HG03175 (cell line): ENCODE results near the gene CALB2.
"Not testable (repeated sequence)": the region's sequence is repeated elsewhere in the genome, so short reads cannot be mapped to it uniquely, and the experiment has no call there.

Experiments used
- ATAC-seq: cut with Tn5 transposase; IDR thresholded peaks from one replicate; pipeline ENCODE4 v1.9.1; 2021; ENCODE audit warnings: mild to moderate bottlenecking, moderate library complexity; ENCODE audit not compliant: unreplicated experiment

CALB2 gene

GRCh38 chr16:71358464-71358998 lies at the start of gene CALB2:
Gene CALB2, plus strand, starts transcription at chr16:71358723. Its CDS starts 70 bp downstream, at chr16:71358793.
- ATAC-seq: peak; percentile 96

- ATAC-seq: no peak
These were observed 46.9 kb upstream of the CALB2 start for GRCh38 chr16:71311553-71312158.

- ATAC-seq: not testable (repeated sequence)
These were observed 44.9 kb upstream of the CALB2 start for GRCh38 chr16:71313591-71313990.

GRCh38 chr16:71315269-71315668 lies 43.3 kb upstream of the CALB2 start:
- no peak for ATAC-seq

DNA sequence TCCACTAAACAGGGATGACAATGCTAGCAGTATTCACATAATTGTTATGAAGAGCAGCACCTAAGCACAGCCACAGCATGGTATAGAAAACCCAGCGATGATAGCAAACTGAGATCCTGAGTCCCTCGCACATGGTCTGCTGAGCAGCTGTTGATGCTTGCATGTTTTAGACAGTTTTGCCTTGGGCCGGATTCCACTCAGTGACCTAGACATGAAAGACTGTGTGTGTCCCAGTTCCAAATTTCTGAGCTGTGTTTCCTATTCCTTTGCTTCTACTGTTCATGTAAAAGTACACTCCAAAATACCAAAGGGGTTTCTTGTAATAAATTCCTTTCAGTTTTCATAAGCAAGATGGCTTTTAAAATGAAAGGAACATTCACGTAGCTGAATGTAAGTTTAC lies 38.5 kb upstream of the CALB2 start:
- no peak for ATAC-seq

GRCh38 chr16:71327720-71328119 lies 30.8 kb upstream of the CALB2 start:
- ATAC-seq: no peak

- no peak for ATAC-seq
These were observed 30.4 kb upstream of the CALB2 start for GRCh38 chr16:71328151-71328550.

GRCh38 chr16:71337631-71338030 lies 20.9 kb upstream of the CALB2 start:
- no peak for ATAC-seq

- no peak for ATAC-seq
These were observed 20.3 kb upstream of the CALB2 start for GRCh38 chr16:71338193-71338592.

GRCh38 chr16:71338632-71339031 lies 19.9 kb upstream of the CALB2 start:
- no peak for ATAC-seq

DNA sequence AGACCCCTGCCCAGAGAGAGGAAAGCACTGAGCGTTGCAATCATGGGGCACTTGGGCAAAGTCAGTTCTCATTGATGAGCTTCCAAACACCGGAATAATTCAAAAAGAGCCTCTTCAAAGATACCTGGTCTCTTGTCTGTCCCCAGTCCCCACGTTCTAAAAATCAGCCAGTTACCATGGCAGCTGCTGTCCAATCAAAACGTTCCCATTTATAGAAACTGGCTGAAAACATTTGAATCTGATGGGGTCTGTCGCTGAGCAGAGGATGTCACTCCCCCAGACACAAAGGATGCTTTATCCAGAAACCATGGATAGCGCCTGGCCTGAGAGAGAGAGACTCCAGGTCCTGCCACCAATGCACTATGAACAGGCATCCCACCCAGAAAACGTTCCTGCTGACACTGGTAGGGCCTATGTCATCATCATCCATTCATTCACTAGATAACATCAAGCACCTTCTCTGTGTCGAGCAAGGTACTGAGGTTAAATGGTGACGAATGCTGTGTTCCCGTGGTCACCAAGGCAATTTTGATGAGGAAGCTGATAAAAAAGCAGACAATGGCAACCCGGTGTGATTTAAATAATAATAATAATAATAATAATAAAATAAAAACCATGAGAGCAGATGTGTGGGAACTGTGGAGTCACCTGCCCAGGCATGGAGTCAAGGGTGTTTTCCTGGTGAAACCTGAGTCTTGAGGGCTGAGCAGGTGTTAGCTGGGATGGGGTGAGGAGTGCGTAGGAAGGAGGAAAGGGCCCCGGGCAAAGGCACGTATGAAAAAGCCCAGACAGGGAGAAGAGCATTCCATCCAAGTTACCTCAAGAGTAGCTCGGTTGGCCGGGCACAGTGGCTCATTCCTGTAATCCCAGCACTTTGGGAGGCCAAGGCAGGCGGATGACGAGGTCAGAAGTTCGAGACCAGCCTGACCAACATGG lies 19.0 kb upstream of the CALB2 start:
- ATAC-seq: no peak

DNA sequence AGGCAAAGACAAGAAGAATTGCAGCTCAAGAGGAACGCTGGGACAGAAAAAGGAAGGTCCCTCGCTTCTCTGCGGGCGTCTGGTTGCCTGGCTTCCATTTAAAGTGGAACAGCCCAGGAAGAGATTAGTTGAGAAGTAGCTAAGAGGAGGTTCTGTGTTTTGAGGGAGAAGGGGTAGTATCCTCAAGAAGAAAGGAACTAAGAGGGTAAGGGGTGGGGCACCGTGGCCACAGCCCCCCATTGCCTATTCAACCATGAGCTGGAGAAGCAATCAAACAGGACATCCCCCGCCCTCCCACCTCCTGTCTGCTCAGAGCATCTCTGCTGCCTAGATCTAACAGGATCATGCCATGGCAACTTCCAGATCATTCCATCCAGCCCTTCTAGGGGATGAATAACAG lies 18.1 kb upstream of the CALB2 start:
- ATAC-seq: no peak

DNA sequence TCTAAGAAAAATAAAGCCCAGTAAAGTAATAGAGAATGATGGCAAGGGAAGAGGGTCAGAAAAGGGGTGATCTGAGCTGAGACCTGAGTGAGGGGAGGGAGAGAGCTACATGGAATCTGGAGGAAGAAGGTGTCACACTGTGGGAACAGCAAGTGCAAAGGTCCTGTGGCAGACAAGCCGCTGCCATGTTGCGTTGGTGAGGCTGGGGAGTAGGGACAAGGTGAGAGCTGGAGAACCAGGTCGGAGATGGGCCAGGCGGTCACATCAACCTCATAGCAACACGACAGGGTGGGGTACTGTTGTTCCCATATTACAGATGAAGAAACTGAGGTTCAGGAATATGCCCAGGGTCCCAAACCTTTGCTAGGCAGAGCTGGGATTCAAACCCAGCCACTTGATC lies 16.6 kb upstream of the CALB2 start:
- ATAC-seq: no peak

GRCh38 chr16:71343078-71343477 lies 15.4 kb upstream of the CALB2 start:
- no peak for ATAC-seq

DNA sequence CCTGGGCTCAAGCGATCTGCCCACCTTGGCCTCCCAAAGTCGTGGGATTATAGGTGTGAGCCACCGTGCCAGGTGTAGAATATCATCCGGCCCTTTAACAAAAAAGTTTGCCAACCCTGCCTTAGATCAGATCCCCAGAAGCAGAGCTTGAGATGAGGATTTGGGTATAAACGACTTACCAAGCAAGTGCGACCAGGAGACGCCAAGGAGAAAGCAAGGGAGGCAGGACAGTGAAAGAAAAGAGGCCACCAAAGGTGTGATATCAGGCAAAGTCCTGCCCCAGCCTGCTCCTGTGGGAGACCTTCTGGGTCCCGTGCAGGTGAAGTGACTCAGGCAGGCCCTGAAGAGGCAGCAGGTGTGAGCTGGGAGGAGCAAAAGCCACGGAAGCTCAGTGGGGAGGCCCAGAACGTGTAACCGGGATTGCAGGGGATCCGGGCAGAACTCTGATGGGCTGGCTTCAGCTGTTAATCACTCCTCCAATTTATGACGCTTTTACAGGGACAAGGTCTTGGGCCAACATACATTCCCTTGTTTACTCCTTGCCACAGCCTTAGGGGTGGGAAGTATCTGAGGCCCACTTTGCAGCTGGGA lies 14.1 kb upstream of the CALB2 start:
- no peak for ATAC-seq

DNA sequence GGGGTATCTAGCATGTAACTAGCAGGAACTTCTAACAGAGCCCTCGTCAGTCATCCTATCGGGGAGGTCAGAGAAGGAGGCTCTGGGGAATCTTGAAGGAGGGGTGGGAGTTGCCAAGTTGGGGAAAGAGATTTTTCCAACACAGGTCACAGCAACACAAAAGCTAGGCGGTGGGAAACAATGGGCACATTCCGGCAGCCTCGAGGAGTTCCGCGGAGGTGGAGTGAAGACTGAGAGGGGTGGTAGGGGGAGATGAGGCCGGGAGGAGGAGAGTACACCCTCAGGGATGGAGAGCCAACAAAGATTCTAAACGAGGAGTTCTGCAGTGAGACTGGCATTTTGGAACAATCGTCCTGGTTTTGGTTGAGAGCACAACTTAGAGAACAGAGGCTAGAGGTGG lies 13.5 kb upstream of the CALB2 start:
- ATAC-seq: no peak

- ATAC-seq: no peak
These were observed 11.4 kb upstream of the CALB2 start for GRCh38 chr16:71347146-71347545.

- ATAC-seq: no peak
These were observed 10.0 kb upstream of the CALB2 start for GRCh38 chr16:71348262-71349085.

DNA sequence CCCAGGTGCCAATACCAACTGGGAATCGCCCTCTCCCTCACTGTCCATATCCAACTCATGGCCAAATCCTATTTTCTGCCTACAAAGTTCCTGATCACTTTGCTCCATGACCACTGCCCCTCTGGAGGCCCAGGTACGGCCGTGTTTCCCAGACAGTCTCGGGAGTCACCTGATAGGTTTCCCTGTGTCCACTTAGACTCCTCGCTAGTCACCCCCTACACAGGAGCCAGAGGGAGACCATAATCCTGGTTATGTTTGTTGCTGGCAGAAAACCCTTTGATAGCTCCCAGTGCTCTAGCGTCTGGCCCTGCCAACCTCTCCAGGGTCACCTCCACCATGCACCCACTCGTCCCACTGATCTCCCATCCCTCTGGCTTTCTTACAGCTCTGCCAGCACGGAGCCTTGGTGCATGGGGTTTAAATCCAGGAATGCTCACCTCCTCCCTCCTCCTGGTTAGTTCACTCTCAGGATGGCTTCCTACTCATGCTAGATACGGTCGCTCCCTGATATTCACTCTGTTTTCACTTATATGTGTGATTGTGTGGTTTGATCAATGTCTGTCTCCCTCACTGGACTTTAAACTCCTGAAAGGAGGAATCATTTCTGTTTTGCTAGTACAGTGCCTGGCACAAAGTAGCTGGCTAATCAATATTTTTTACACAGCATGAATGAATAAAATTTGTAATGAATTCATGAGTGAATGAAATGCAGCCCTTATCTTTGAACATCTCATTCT lies 7.5 kb upstream of the CALB2 start:
- ATAC-seq: no peak

DNA sequence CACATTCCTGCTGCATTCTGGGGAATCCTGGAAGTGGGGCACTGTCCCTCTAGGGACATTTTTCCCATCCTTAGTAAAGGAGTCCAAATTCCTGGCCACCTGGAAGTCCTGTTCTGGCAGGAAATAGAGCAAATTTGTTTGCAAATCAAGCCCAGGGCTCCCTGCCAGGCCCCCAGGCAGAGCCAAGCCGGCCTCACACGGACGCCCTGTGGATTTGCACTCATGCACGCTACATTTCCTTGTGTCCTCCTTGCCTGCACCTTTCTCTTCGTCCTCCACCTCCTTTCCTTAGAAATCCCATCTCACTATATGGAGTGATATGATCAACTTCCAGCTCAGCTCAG lies 7.0 kb upstream of the CALB2 start:
- ATAC-seq: no peak
